NCI-H510A treated with DMSO at 0.1 percent for 48 hours (cell line): ENCODE data around the gene POM121C.
"Not testable (repeated sequence)": the region's sequence is repeated elsewhere in the genome, so short reads cannot be mapped to it uniquely, and the experiment has no call there.

ENCODE experiments used
- DNase-seq: peaks from one replicate; lab custom pipeline; 2025; lab: John Stamatoyannopoulos, UW

Gene POM121C

DNA sequence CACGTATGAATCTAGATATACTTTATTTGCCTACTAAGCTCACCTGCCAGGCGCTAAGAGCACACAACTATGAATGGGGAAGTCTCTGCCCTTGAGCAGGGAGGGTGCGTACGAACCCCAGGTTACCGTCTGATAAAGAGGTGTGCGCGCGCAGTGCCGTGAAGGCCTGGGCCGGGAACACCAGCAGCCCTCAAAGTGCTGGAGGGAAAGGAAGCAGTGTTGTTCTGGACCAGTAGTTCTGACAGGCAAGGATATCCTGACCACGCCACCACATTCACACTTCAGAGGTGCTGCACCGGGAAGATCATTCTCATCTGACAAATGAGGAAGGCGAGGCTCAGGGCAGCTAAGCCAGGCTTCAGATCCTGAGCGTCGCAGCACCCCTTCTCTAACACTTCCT is 62.6 kb downstream of the POM121C start:
- DNase-seq, result not testable (repeated sequence)

DNA sequence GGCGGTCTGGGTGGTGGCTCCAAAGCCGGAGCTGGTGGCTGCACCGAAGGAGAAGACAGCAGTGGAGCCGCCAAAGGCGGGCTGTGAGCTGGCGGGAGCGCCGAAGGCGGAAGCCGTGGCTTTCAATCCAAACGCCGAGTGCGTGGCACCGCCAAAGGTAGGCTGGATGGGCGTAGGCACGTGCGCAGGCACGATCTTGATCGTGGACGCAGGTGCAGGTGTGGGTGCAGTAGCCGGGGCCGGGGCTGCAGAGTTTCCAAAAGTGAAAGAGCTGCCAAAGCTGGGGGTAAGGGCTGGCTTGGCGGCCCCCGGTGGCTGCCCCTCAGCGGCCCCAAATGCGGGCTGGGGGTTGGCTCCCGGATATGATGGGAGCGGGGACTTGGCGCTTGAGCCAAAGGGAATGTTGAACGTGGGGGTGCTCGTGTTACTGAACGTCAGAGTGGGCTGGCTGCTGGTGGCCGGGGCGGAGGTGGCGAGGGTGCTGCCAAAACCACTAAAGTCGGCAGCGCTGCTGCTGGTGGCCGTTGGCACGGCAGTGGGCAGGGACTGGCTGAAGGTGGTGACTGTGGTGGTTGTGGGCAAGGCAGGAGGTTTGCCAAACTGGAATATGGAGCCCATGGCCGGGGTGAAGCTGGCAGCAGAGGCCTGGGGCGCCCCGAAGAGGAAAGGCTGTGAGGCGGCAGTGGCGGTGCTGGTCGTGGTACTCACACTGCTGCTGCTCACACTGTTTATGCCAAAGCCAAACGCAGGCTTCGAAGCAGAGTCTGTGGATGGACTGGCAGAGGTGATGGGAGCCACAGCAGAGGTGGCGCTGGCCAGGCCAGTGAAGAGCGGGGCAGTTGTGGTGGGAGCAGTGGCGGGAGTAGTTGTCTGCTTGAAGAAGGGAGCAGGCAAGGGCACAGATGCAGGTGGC is 64.0 kb downstream of the POM121C start:
- DNase-seq, result not testable (repeated sequence)

DNA sequence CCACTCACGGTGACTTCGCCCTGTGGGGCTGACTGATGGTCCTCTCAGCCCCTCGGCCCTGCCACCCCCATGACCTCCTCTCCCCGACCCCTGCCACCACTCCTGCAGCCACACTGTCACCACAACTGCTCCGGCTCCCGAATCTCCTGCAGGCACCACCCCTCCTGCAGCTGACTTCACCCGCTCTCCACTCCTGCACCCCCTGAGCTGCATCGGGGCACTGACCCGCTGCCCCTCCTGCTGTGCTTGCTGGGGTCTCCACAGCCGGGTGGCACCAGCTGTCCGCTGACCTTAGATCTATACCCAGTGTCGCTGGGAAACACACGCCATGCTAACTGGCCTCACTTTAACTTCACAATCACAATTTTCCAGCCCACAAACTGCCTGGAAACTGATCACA is 65.9 kb downstream of the POM121C start:
- not testable (repeated sequence) for DNase-seq

DNA sequence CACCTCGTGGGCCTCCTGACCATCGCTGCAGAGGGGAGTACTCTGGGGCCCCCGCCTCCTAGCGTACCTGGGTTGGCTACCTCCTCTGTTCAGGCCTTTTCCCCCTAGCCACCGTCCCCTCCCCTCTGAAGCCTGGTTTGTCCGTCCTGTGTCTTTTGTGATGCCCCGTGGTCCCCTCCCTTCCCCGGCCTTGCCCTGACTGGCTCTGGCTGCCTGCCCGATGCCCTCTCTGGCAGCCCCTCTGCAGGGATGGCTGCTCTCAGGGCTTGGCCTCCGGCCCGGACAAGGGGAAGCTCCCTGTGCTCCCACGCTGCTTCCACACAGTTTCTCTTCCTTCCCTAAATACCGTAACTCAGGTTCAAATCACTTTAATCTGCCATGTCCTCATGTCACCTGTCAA is 66.4 kb downstream of the POM121C start:
- DNase-seq, result not testable (repeated sequence)

DNA sequence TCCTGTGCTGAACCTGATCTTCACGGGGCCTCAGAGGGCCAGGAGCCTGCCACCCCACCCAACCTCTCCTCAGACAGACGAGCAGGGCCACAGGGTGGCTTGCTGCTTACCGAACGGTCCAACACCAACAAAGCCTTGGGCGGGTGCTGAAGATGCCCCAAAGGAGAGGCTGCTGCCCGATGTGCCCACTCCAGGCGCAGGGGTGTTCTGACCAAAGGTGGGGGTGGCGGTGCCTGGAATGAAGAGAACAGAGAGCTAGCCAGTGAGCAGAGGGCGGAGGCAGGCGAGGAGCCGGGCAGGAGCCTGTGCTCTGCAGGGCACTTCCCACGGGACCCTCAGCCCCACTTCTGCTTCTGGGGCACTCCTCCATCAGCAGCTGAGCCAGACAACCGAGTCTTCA is 66.9 kb downstream of the POM121C start:
- DNase-seq, result not testable (repeated sequence)

DNA sequence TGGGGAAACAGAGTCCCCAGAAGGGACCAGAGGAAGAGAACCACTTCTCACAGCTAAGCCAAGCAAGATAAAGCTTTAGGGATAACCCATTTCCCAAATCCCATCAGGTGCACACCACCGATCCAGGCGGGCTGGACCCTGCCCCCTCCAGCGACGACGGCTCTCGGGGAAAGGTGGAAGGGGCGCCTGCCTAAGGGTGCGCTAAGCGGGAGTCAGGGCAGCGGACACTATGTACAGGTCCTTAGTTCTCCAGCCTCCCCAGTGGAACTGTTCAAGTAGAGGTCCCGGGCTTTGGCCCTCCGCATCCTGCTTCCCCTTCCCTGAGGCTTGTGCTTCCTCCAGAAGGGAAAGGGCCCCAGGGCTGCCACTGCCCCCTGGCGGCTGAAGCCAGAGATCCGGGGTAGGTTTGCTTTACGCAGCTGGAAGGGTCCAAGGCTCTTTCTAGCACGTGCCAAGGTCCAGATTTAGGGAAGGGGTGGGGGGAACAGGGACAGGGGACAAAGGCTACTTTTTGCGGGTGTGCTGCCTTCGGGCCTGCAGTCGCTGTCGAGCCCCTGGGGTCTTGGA is 67.7 kb downstream of the POM121C start:
- DNase-seq, result not testable (repeated sequence)

DNA sequence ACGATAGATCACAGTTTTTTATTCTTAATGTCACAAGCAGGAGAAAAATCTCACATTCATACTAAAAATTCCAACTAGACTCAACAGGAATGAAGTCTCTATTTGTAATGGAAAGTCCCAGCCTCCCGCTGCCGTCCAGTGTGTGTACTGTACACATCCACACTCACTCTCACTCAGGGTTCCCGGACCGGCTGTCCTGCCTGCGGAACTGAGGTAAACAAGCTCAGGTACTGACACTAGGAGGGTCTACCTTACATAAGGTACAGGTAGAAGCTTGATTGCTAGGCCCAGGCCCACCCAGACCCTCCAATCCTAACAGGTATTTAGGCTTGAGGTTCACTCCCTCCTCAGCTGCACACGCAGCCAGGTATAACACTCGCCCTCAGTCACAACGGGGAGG is 69.3 kb downstream of the POM121C start:
- DNase-seq, result not testable (repeated sequence)

DNA sequence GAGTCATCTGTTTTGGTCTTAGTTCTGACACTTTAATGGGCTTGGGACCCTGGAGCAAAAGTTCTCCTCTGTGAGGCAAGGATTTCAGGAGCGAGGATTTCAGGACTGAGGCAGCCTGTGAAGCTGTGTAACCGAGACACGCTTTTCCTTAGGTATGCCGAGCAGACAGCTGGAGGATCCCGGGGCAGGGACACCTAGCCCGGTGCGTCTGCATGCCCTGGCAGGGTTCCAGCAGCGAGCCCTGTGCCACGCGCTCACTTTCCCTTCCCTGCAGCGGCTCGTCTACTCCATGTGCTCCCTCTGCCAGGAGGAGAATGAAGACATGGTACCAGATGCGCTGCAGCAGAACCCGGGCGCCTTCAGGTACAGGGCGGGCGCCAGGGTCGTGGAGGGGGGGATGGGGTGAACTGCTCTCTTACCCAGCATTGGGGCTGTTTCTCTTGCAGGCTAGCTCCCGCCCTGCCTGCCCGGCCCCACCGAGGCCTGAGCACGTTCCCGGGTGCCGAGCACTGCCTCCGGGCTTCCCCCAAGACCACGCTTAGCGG is 70.2 kb downstream of the POM121C start:
- not testable (repeated sequence) for DNase-seq

DNA sequence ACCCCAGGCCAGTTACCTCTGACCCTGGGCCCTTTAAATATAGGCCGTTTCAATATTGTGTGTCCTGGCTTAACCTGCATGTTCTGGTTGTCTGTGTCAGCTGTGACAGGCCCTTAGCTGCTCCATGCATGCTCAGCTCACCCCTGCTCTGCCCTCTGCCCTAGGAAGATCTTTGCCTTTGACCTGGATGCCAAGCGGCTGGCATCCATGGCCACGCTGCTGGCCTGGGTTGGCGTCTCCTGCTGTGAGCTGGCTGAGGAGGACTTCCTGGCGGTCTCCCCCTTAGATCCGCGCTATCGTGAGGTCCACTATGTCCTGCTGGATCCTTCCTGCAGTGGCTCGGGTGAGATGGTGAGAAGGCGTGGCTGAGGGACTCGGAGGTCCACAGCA is 70.7 kb downstream of the POM121C start:
- not testable (repeated sequence) for DNase-seq

DNA sequence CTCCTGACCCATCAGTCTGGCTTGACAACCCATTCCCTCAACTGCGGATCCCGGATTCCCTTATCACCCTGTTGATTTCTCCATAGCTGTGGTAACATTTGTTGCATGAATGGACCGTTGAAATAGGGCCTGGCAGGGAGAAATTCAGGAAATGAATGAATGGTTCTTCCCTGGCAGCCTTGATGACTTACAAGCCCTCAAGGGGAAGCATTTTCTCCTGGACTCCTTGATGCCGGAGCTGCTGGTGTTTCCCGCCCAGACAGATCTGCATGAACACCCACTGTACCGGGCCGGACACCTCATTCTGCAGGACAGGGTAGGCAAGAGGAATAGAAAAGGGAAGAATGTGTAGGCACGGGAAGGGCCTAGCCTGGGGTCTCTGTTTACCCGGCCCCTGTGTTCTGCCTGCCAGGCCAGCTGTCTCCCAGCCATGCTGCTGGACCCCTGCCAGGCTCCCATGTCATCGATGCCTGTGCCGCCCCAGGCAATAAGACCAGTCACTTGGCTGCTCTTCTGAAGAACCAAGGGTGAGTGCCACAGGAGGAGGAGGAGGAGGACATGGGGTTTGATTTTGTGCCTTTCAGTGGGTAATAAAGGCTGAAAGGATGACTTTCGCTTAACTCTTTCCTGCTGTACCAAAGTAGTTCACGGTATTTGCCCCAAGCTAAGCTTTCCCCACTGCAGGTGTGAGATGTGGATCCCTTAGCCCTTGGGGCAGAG is 71.2 kb downstream of the POM121C start:
- not testable (repeated sequence) for DNase-seq

DNA sequence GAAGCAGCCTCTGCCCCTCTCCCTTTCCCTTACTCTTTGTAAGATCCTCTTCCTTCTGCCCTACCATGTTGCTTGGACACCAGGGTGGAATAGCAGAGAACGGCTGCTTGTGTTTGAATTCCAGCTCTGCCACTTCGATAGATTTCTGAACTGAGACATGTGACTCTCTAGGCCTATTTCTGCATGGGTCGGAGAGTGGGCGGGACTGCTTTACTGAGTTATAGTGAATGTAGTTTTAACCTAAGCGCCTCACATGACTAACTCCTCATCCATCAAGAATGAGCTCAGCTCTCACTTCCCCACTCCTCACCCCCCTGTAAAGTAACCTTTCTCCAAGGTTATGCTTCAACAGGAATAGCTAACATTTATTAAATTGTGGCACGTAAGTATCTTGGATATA is 71.9 kb downstream of the POM121C start:
- DNase-seq, result not testable (repeated sequence)

DNA sequence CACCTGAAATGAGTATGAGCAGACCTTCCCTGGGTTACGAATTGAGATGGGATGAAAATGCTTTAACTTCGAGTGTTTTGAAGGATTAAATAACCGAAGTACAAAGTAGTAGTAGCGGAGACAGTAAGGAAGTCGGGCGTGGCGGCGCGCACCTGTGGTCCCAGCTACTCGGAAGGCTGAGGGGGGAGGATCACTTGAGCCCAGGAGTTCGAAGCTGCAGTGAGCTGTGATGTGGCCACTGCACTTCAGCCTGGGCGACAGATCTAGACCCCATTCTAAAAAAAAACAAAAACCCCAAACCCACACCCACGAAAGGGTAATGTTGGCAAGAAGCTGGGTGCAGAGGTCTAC is 75.3 kb downstream of the POM121C start:
- DNase-seq, result not testable (repeated sequence)

DNA sequence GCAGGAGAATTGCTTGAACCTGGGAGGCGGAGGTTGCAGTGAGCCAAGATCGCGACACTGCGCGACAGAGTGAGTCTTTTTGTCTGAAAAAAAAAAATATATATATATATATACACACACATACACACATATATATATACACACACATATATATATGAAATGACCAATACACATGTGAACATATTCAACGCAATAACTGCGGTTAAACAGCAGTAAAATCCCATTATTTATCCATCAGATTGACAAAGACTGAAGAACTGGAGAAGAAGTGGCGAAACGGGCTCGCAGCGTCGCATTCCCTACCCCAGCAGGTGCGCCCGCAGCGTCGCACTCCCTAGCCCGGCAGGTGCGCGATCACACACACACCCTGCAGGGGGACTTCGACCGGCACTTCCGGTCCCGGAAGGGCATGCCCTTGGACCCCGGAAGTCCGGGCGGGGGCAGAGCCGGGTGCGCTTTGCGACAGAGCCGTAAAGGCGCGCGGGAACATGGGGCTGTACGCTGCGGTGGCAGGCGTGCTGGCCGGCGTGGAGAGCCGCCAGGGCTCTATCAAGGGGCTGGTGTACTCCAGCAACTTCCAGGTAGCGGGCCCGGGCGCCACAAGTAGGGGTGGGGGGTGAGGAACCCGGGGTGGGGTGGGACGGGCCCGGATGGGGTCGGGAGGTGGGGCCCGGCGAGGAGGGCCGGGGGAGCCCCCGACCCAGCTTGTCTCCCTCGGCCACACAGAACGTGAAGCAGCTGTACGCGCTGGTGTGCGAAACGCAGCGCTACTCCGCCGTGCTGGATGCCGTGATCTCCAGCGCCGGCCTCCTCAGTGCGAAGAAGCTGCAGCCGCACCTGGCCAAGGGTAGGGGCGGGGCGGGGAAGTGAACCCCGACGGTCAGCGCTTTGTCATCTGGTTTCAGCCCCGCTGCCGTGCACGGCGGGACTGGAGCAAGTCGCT is 75.9 kb downstream of the POM121C start:
- DNase-seq, result not testable (repeated sequence)

DNA sequence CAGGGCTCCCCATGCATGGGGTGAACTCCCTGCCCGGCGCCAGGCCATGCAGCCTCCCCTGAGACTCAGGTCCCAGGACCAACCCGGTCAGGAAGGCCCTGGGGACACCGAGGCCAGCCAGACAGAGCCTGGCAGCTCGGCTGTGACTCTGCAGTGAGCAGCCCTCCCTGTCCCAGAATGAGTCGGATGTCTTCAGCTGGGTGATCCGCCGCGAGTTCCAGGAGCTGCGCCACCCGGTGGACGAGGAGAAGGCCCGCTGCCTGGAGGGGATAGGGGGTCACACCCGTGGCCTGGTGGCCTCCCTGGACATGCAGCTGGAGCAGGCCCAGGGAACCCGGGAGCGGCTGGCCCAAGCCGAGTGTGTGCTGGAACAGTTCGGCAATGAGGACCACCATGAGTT is 81.4 kb downstream of the POM121C start:
- DNase-seq, result not testable (repeated sequence)

DNA sequence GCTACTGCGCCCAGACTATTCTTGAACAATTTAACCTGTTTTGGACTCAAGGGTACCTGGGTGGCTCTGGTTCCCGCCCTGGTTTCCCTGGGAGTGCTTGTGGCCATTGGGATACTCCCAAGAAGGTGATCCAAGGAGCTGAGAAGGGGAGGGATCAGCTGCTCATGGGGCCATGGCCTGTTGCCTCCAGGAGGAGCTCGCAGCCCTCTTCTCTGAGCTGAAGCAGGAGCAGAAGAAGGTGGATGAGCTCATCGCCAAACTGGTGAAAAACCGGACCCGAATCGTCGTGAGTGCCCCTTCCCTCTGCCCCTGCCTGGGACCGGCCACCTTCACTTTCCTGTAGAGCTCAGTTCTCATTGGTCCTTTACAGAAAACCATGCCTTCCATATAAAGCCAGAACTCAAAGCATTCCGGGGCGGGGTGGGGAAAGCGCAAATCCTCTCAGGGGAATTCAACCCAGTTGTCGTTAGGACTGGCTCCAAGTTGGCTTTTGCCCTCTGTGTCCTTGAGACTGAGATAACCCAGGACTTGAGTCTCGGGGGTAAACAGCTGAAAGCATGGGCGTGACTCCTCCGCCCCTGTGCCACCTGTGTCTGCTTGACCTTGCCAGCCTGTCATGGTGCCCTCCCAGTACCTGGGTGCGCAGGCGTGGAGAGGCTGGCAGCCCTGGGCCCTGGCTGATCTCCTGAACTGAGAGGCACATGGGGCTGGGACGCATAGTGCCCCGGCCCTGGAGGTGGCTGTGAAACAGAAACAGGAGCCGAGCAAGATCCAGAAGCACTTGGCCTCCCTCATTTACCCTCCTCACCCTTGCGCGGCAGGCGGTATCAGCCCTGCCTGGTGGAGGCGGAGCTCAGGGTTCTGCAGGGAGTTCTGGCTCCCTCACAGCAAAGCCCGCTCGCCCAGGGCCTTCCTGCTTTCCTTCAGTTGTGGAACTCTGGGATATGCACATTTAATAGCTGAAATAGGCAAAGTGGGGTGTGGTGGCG is 82.3 kb downstream of the POM121C start:
- DNase-seq, result not testable (repeated sequence)

DNA sequence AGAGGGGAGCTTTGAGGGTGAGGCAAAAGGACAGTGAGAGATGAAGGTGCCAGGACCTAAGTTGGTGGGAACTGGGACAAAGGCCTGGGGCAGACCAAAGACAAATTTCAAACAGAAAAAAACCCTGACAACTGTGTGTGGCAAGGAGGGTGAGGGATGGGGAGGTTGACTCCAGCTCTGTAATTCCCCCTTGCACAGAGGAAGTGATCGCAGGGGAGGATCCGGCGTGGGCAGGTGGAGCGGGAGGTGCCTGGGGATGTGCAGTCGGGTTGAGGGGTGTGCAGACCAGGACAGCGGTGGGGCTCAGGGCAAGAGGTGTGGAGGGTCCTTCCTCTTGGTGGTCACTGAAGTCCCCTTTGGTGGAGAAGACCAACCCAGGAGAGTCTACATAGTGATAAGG is 85.5 kb downstream of the POM121C start:
- not testable (repeated sequence) for DNase-seq

DNA sequence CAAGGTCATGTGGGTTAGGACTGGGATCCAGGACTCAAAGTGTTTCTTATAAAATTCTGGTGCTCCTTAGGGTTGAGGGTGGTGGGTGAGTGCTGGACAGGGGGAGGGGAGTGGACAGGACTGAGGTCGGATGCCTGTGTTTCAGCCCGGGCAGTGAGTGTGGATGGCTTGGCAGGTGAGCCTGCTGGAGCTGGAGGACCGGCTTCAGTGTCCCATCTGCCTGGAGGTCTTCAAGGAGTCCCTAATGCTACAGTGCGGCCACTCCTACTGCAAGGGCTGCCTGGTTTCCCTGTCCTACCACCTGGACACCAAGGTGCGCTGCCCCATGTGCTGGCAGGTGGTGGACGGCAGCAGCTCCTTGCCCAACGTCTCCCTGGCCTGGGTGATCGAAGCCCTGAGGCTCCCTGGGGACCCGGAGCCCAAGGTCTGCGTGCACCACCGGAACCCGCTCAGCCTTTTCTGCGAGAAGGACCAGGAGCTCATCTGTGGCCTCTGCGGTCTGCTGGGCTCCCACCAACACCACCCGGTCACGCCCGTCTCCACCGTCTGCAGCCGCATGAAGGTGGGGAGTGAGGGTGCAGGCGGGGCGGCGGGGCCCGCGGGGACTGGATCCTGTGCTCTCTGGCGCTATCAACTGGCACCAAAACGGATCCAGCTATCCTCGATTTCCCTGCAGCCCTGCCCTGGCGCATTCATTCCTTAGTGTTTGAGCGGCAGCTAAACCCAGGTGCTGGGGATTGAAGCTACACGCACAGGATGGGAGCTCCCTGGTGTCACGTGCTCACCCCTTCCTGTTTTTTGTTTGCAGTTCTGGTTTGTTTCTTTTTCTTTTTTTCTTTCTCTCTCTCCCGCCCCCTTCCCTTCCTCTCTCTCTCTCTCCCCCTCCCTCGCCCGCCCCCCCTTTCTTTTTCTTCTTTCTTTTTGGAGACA is 87.1 kb downstream of the POM121C start:
- not testable (repeated sequence) for DNase-seq

DNA sequence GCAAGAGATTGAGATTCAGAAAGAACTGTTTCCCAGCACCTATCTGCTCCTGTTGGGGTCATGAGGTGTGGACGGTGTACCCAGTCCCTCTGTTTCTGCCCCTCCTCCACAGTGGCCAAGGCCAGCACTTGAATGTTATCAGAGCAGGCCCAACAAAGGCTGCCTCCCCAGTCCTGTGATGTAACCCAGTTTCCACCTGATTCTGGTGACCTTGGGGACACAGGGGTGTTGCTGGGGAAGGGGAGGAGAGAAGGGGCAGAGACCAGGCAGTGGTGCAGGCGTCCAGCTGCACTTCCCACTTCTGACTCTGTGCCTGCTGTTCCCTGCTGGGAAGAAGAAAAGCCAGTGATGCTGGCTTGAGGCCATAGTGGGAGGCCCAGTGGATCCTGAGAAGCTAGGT is 88.2 kb downstream of the POM121C start:
- DNase-seq, result not testable (repeated sequence)

DNA sequence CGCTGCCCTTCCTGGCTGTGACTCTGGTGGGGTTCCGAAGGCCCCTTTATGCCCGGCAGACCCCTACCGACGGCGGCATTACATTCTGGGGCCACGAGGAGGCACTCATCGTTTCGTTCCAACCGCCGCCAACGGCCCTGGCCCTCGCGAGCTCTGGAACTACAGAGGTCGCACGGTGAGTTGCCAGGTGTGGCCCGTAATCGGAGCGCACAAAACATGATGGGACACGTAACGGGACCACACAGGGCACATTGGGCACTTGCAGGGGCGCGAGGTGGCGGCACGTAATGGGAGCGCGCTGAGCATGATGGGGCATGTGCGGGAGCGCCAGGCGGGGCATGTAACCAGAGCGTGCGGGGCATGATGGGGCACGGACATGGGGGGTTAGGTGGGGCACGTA is 90.8 kb downstream of the POM121C start, which contains the start of gene TRIM73:
Gene TRIM73 (plus strand): TSS at position 301 of the 400 bp plus-strand sequence. CDS start 3,305 bp downstream, outside the sequence.
- DNase-seq, result not testable (repeated sequence)
